ENCODE measurements around the gene CNTNAP2. TPM values are rescaled to one million over a fixed set of nuclear protein-coding genes. Genes with fewer than 3 reads are reported as not detected.

The CNTNAP2 gene
- total and polyA plus RNA-seq, 12 donors = 0.07 to 0.77 (median 0.24) TPM

DNA sequence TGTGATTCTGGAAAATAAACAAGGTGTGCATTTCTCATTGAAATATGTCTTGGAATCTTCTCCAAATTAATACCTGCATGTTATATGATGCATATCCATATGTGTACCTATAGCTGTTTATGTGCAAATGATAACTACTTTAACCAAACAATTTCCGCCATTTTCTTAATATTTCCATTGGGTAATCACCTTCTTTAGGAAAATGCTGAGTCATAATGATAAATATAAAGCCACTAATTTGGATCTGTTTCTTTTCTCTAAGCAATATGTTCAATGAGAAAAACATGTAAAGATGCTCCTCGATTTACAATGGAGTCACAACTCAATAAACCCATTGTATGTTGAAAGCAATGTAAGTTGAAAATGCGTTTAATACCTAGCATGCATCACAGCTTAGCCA is 574.4 kb downstream of the CNTNAP2 start:
- H3K27me3 ChIP-seq = no peaks in the 10 kb centered on the region
- 78 to 88% methylated on average over 3 of the region's 3 CpGs for WGBS, 2 donors
- intact Hi-C loops (cut with DNase I) = no loop called here
- DNase-seq (no peak), ATAC-seq (no peak)
- TF ChIP-seq, protein P1, sequence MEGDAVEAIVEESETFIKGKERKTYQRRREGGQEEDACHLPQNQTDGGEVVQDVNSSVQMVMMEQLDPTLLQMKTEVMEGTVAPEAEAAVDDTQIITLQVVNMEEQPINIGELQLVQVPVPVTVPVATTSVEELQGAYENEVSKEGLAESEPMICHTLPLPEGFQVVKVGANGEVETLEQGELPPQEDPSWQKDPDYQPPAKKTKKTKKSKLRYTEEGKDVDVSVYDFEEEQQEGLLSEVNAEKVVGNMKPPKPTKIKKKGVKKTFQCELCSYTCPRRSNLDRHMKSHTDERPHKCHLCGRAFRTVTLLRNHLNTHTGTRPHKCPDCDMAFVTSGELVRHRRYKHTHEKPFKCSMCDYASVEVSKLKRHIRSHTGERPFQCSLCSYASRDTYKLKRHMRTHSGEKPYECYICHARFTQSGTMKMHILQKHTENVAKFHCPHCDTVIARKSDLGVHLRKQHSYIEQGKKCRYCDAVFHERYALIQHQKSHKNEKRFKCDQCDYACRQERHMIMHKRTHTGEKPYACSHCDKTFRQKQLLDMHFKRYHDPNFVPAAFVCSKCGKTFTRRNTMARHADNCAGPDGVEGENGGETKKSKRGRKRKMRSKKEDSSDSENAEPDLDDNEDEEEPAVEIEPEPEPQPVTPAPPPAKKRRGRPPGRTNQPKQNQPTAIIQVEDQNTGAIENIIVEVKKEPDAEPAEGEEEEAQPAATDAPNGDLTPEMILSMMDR (IDR thresholded peaks at IDR 0.05) = no peak
- no peaks in the 10 kb centered on the region for H3K9me3 ChIP-seq
- H3K4me1 ChIP-seq = no peaks in the 10 kb centered on the region
- no peaks in the 10 kb centered on the region for H3K36me3 ChIP-seq
- no peak overlapping the region for H3K27ac ChIP-seq
- no peak overlapping the region for H3K4me3 ChIP-seq

DNA sequence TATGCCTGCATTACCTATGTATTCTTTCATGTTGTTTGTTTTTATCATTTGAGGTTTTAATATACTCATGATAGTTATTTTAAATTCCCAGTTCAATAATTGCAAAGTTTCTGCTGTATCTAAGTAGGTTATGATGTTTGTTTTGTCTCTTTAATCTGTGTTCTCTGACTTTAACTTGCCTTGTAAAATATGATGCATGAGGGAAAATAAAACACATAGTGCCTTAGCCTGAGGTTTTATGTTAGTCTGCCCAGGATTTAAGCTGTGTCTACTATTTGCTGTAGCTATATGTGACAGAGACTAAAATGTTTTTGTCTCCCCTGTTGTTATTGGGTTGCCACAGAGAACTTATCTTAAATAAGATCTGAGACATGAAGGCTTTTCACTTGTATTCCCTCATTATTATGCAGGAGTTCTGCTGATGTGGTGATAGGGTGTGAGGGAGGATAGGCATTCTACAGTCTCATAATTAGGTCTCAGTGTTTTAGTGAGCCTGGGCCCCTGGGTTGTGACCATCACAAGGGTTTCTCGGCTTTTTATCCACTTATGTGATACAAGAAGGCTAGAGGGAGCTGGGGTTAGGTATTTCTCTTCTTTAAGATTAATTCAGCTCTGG is 582.5 kb downstream of the CNTNAP2 start:
- H3K36me3 ChIP-seq = no peaks in the 10 kb centered on the region
- H3K27me3 ChIP-seq = no peaks in the 10 kb centered on the region
- WGBS, 2 donors = 53 to 76% methylated on average over 1 of the region's 1 CpG
- no peaks in the 10 kb centered on the region for H3K4me1 ChIP-seq
- no peak overlapping the region for H3K27ac ChIP-seq
- no peak for ATAC-seq
- no peak overlapping the region for H3K4me3 ChIP-seq
- no peaks in the 10 kb centered on the region for H3K9me3 ChIP-seq
- no peak for DNase-seq
- intact Hi-C loops (cut with DNase I) = no loop called here
- TF ChIP-seq, protein P1 (IDR thresholded peaks at IDR 0.05) = no peak

DNA sequence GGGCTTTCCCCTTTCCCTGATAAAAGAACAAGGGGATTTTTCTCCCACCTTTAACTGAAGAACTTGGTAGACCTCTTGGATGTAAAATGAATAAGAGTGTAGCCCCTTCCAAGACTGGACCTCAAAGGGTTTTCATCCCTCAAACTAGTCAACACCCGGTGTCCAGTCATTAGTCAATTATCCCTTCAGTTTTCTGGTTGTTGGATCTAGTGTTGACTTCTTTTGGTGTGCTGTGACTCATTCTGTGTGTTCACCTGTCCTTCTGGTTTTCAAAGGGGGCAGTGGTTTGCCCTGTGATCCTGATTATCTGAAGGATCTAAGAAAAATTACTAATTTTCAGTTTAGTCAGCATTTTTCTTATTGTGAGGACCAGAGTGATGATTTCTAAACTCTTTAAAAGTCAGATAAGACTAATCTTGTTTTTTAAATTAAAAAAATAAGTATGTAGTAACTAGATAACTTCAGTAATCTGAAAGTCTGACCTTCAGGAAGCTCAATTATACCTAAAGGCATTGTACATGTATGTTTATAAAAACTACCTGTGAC is 583.5 kb downstream of the CNTNAP2 start:
- Histone ChIP-seq H3K9me3 (no peaks in the 10 kb centered on the region), H3K4me1 (no peaks in the 10 kb centered on the region), H3K36me3 (no peaks in the 10 kb centered on the region), H3K27me3 (no peaks in the 10 kb centered on the region), H3K27ac (no peak overlapping the region), H3K4me3 (no peak overlapping the region)
- DNase-seq = no peak
- WGBS, 2 donors = 88% methylated on average over 1 of the region's 1 CpG
- ATAC-seq = no peak
- TF ChIP-seq, protein P1 (IDR thresholded peaks at IDR 0.05) = no peak
- intact Hi-C loops (cut with DNase I) = no loop called here

DNA sequence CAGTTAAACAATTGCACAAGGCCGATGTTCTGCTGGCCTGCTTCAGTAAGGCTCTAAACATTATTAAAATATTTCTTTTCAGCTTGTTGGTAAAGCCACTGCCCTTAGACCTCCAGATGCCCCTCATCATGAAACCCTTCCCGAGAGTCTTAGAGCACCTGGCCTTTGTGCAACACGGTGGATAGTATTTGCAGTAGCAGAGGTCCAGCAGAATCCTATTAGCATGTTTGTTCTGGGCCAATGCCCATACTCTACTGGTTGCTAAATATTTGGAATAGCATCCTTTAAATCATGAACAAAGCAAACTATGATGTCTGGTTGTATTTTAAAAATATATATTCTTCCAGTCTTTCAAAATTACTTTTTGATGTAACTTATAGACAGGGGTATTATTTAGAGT is 584.6 kb downstream of the CNTNAP2 start:
- Histone ChIP-seq H3K36me3 (no peaks in the 10 kb centered on the region), H3K4me3 (no peak overlapping the region), H3K4me1 (no peaks in the 10 kb centered on the region), H3K27me3 (no peaks in the 10 kb centered on the region), H3K27ac (no peak overlapping the region), H3K9me3 (no peaks in the 10 kb centered on the region)
- ATAC-seq (no peak), DNase-seq (no peak)
- intact Hi-C loops (cut with DNase I) = no loop called here
- WGBS, 2 donors = 46 to 57% methylated on average over 3 of the region's 3 CpGs
- TF ChIP-seq, protein P1 (IDR thresholded peaks at IDR 0.05) = no peak

Measured in heart right ventricle (tissue), 16 donors.